IMR-90 (cell line): Measurements from ENCODE around the gene MAPK9. TPM values are rescaled to one million over a fixed set of nuclear protein-coding genes. Genes with fewer than 3 reads are reported as not detected.

Source experiments
- ATAC-seq: fragments of 200-7000 bp; cut with Tn5 transposase; 2 replicates; pipeline ENCODE4 v1.9.1; 2020; ENCODE audit warnings: low read depth, mild to moderate bottlenecking, moderate library complexity
- BruUV-seq: library from RNA; stranded (reverse); fragments of 400-500 nt; replicated peaks from 2 replicates; lab custom pipeline; 2021; lab: Mats Ljungman, UMichigan
- CTCF ChIA-PET: fragments of 300-600 bp; formaldehyde crosslinking; extraction: SDS; loops from one replicate; lab custom pipeline; 2021; ENCODE audit warnings: antibody characterized with exemption; lab: Yijun Ruan, JAX
- POLR2A ChIA-PET: fragments of 300-600 bp; sonication (Branson Sonifier 250); formaldehyde crosslinking; loops from one replicate; lab custom pipeline; 2022; ENCODE audit warnings: antibody characterized with exemption; ENCODE audit not compliant: unreplicated experiment; lab: Charles Lee
- DNase-seq: peaks from one replicate; pipeline ENCODE4 v3.0.0; 2013
- H2AFZ ChIP-seq: replicated peaks from 2 replicates; pipeline ENCODE3; 2013; ENCODE audit warnings: low read length, mild to moderate bottlenecking; ENCODE audit not compliant: poor library complexity
- H2AK5ac ChIP-seq: 2 replicates; pipeline ENCODE4 v1.6.1; 2013; ENCODE audit warnings: low read depth, low read length, inconsistent platforms
- H2AK9ac ChIP-seq: replicated peaks from 2 replicates; pipeline ENCODE3; 2013; ENCODE audit warnings: mild to moderate bottlenecking, low read depth, low read length, moderate library complexity; ENCODE audit not compliant: poor library complexity
- H2BK120ac ChIP-seq: 2 replicates; pipeline ENCODE4 v1.6.1; 2013; ENCODE audit warnings: low read depth, low read length, inconsistent platforms
- H2BK15ac ChIP-seq: 3 replicates; pipeline ENCODE4 v1.6.1; 2013; ENCODE audit warnings: low read depth, low read length, inconsistent platforms
- H2BK20ac ChIP-seq: 2 replicates; pipeline ENCODE4 v1.6.1; 2013; ENCODE audit warnings: low read depth, mild to moderate bottlenecking, inconsistent platforms, low read length, moderate library complexity
- H2BK5ac ChIP-seq: 2 replicates; pipeline ENCODE4 v1.6.1; 2013; ENCODE audit warnings: mild to moderate bottlenecking, low read depth, low read length, inconsistent platforms; ENCODE audit not compliant: poor library complexity, severe bottlenecking
- H3K14ac ChIP-seq: replicated peaks from 2 replicates; pipeline ENCODE4 v1.6.1; 2013; ENCODE audit warnings: low read depth, low read length, inconsistent platforms
- H3K18ac ChIP-seq: 2 replicates; pipeline ENCODE4 v1.6.1; 2013; ENCODE audit warnings: low read depth, low read length, control low read depth
- H3K23ac ChIP-seq: 2 replicates; pipeline ENCODE4 v1.6.1; 2013; ENCODE audit warnings: low read depth, low read length, inconsistent platforms
- H3K27ac ChIP-seq: 2 replicates; pipeline ENCODE4 v1.5.1; 2013; ENCODE audit warnings: mild to moderate bottlenecking, control low read depth, low read length; ENCODE audit not compliant: insufficient read depth
- H3K27me3 ChIP-seq: 2 replicates; pipeline ENCODE4 v1.6.1; 2013; ENCODE audit warnings: low read length; ENCODE audit not compliant: control insufficient read depth, insufficient read depth
- H3K36me3 ChIP-seq: 2 replicates; pipeline ENCODE4 v1.6.1; 2013; ENCODE audit warnings: low read length, mixed read lengths; ENCODE audit not compliant: control insufficient read depth, insufficient read depth
- H3K4ac ChIP-seq: 2 replicates; pipeline ENCODE4 v1.6.1; 2013; ENCODE audit warnings: low read depth, low read length, inconsistent platforms
- H3K4me1 ChIP-seq: 2 replicates; pipeline ENCODE4 v1.6.1; 2013; ENCODE audit warnings: low read length, mixed read lengths; ENCODE audit not compliant: control insufficient read depth, insufficient read depth
- H3K4me2 ChIP-seq: 2 replicates; pipeline ENCODE4 v1.6.1; 2013; ENCODE audit warnings: low read depth, mild to moderate bottlenecking, control low read depth, low read length, moderate library complexity
- H3K4me3 ChIP-seq: 2 replicates; pipeline ENCODE4 v1.5.1; 2013; ENCODE audit warnings: low read depth, mild to moderate bottlenecking, control low read depth, low read length, moderate library complexity; ENCODE audit not compliant: insufficient read depth
- H3K56ac ChIP-seq: 2 replicates; pipeline ENCODE4 v1.6.1; 2013; ENCODE audit warnings: low read length, inconsistent platforms; ENCODE audit not compliant: insufficient read depth; ENCODE audit errors: extremely low read depth
- H3K79me1 ChIP-seq, 2 experiments: 2 replicates each; pipeline ENCODE4 v1.6.1; 2013; ENCODE audit warnings: low read length in 2 of 2, inconsistent platforms in 1 of 2, low read depth in 1 of 2
- H3K9ac ChIP-seq: 2 replicates; pipeline ENCODE4 v1.6.1; 2013; ENCODE audit warnings: low read depth, low read length, control low read depth
- H3K9me1 ChIP-seq: 2 replicates; pipeline ENCODE4 v1.6.1; 2013; ENCODE audit warnings: low read length, inconsistent platforms; ENCODE audit not compliant: insufficient read depth
- H3K9me3 ChIP-seq: 2 replicates; pipeline ENCODE4 v1.6.1; 2013; ENCODE audit warnings: low read length; ENCODE audit not compliant: control insufficient read depth, insufficient read depth
- H4K20me1 ChIP-seq: 2 replicates; pipeline ENCODE4 v1.6.1; 2013; ENCODE audit warnings: low read length, inconsistent platforms; ENCODE audit not compliant: insufficient read depth
- H4K5ac ChIP-seq: 2 replicates; pipeline ENCODE4 v1.6.1; 2013; ENCODE audit warnings: mild to moderate bottlenecking, low read depth, low read length, control low read depth
- H4K8ac ChIP-seq, 2 experiments: 2 replicates each; pipeline ENCODE4 v1.6.1; 2013; ENCODE audit warnings: low read depth in 2 of 2, low read length in 2 of 2, control low read depth in 1 of 2, inconsistent platforms in 1 of 2
- H4K91ac ChIP-seq: 2 replicates; pipeline ENCODE4 v1.6.1; 2013; ENCODE audit warnings: low read depth, low read length, inconsistent platforms; ENCODE audit not compliant: insufficient read depth
- CEBPB ChIP-seq: IDR thresholded peaks from 2 replicates; pipeline ENCODE4 v1.6.1; 2012; ENCODE audit warnings: low read depth, low read length, improper control_type of control experiment
- CHD1 ChIP-seq: IDR thresholded peaks from 2 replicates; pipeline ENCODE4 v1.6.1; 2012; ENCODE audit warnings: low read depth, low read length, improper control_type of control experiment
- ELK1 ChIP-seq: fragments of 150-350 bp; IDR thresholded peaks from 2 replicates; pipeline ENCODE4 v1.6.1; 2016; ENCODE audit warnings: low read depth, mild to moderate bottlenecking, low read length, moderate library complexity, borderline replicate concordance
- FOS ChIP-seq: fragments of 150-350 bp; IDR thresholded peaks from 2 replicates; pipeline ENCODE4 v1.6.1; 2016; ENCODE audit warnings: low read depth, low read length
- MAFK ChIP-seq: IDR thresholded peaks from 2 replicates; pipeline ENCODE4 v1.6.1; 2012; ENCODE audit warnings: low read depth, low read length, improper control_type of control experiment
- MAZ ChIP-seq: IDR thresholded peaks from 2 replicates; pipeline ENCODE4 v1.6.1; 2012; ENCODE audit warnings: low read depth, mild to moderate bottlenecking, low read length, improper control_type of control experiment, moderate library complexity, borderline replicate concordance
- NFE2L2 ChIP-seq: fragments of 150-350 bp; IDR thresholded peaks from 2 replicates; pipeline ENCODE4 v1.6.1; 2016; ENCODE audit warnings: low read depth, mild to moderate bottlenecking, low read length
- POLR2A ChIP-seq: IDR thresholded peaks from 2 replicates; pipeline ENCODE4 v1.6.1; 2012; ENCODE audit warnings: mild to moderate bottlenecking, low read depth, low read length
- RCOR1 ChIP-seq: IDR thresholded peaks from 2 replicates; pipeline ENCODE4 v1.6.1; 2012; ENCODE audit warnings: mild to moderate bottlenecking, low read length, improper control_type of control experiment; ENCODE audit not compliant: insufficient replicate concordance
- WGBS, 2 experiments: methylation state at CpG; one replicate each; pipeline versions ENCODE4 v1.1.5 to v1.1.7; 2013; ENCODE audit warnings: missing lambda C conversion rate in 2 of 2; ENCODE audit not compliant: insufficient read length in 1 of 2; ENCODE audit errors: extremely low coverage in 2 of 2; 5-methylcytosine and 5-hydroxymethylcytosine counted together
- dilution Hi-C: fragments of 300-500 bp; cut with HindIII; formaldehyde crosslinking; loops from one replicate; pipeline ENCODE4 v1.14.3; 2018; ENCODE audit warnings: low sequenced_read_pairs; ENCODE audit not compliant: unreplicated experiment
- in situ Hi-C: fragments of 300-500 bp; cut with MboI; formaldehyde crosslinking; loops from 3 replicates; pipeline ENCODE4 v1.14.3; 2019; ENCODE audit warnings: low sequenced_read_pairs, inconsistent platforms, mixed read lengths
- intact Hi-C: fragments of 100-400 bp; cut with micrococcal nuclease; formaldehyde crosslinking; loops from 2 replicates; pipeline ENCODE4 v1.10.0; 2022
- polyA plus RNA-seq, 3 experiments: library from polyadenylated mRNA; depleted of rRNA; stranded (reverse); fragments of >200 nt; gene quantifications; 2 replicates each; pipeline ENCODE4 v1.2.3, GENCODE V29; 2012; ENCODE audit warnings: low replicate concordance in 1 of 3
- total RNA-seq: library from RNA; depleted of rRNA; stranded (reverse); fragments of >200 nt; gene quantifications from 2 replicates; pipeline ENCODE4 v1.2.3, GENCODE V29; 2012

The MAPK9 gene
- total and polyA plus RNA-seq, 2 of the 4 experiments (the other 2 are of a cell fraction), result 22.9 to 23.3 TPM

GRCh38 chr5:180235077-180235476 is 56.8 kb downstream of the MAPK9 start:
- intact Hi-C loops (no loop called here), dilution Hi-C loops (no loop called here), in situ Hi-C loops (no loop called here)
- H3K4ac ChIP-seq, result no peak overlapping the region
- H2AK5ac ChIP-seq, result no peak overlapping the region
- H3K9me3 ChIP-seq, result 0 out of 2 replicates have a peak, but pooled peaks cover 2% of the 10 kb centered on the region
- ATAC-seq (no peak), DNase-seq (no peak)
- no peak overlapping the region for H4K5ac ChIP-seq
- no peaks in the 10 kb centered on the region for H4K20me1 ChIP-seq
- no TSS peak for BruUV-seq
- H3K4me2 ChIP-seq, result no peak overlapping the region
- H2AK9ac ChIP-seq, result no peak overlapping the region
- H2BK15ac ChIP-seq, result no peak overlapping the region; the same call in 2 of the 3 replicates
- H4K91ac ChIP-seq, result no peak overlapping the region
- no peak overlapping the region for H3K18ac ChIP-seq
- H3K4me3 ChIP-seq, result no peak overlapping the region
- H3K36me3 ChIP-seq, result peaks cover 31% of the 10 kb centered on the region
- no peak overlapping the region for H3K23ac ChIP-seq
- H3K27me3 ChIP-seq, result no peaks in the 10 kb centered on the region
- no peaks in the 10 kb centered on the region for H3K9me1 ChIP-seq
- H3K27ac ChIP-seq, result no peak overlapping the region
- H3K14ac ChIP-seq, result no peak overlapping the region
- H2AFZ ChIP-seq, result no peak overlapping the region
- no peak overlapping the region for H2BK20ac ChIP-seq
- WGBS, 2 experiments, result 76% methylated on average over 2 of the region's 5 CpGs; no CpG with 5 or more reads in 1 of the 2 experiments
- no peak overlapping the region for H2BK5ac ChIP-seq
- H3K9ac ChIP-seq, result no peak overlapping the region
- POLR2A ChIA-PET, result no interaction called here
- TF ChIP-seq FOS (no peak), RCOR1 (no peak), ELK1 (no peak), NFE2L2 (no peak), MAZ (no peak), CEBPB (no peak), CHD1 (no peak), POLR2A (no peak), MAFK (no peak)
- H3K79me1 ChIP-seq, result no peaks in the 10 kb centered on the region
- H2BK120ac ChIP-seq, result no peak overlapping the region
- no peak overlapping the region for H3K56ac ChIP-seq
- H4K8ac ChIP-seq, result no peak overlapping the region
- CTCF ChIA-PET, result interaction anchor here (1.0 kb wide), 1 partner anchor 26 kb away, joined by 5 read pairs; the partner anchor contains the start of gene RASGEF1C
- no peaks in the 10 kb centered on the region for H3K4me1 ChIP-seq
